H1 (cell line): Measurements from ENCODE around the gene SHANK2. TPM values are rescaled to one million over a fixed set of nuclear protein-coding genes. Genes with fewer than 3 reads are reported as not detected.

Experiments
- ASH2L ChIP-seq: fragments of 200-600, 300-600 bp; sonication (generic); IDR thresholded peaks from one replicate; pipeline ENCODE4 v1.7.1; 2017; ENCODE audit warnings: low read length
- CBX8 ChIP-seq: fragments of 300-800, 300-1000 bp; sonication (generic); IDR thresholded peaks from 2 replicates; pipeline ENCODE4 v1.7.1; 2016; ENCODE audit warnings: low read depth, low read length, borderline replicate concordance
- FOSL1 ChIP-seq: IDR thresholded peaks from 2 replicates; pipeline ENCODE4 v1.6.1; 2011; ENCODE audit warnings: mild to moderate bottlenecking, low read depth, low read length, moderate library complexity; ENCODE audit not compliant: insufficient read depth
- NANOG ChIP-seq: IDR thresholded peaks from 2 replicates; pipeline ENCODE4 v1.6.1; 2011; ENCODE audit warnings: low read length, low read depth, mild to moderate bottlenecking, inconsistent platforms; ENCODE audit not compliant: insufficient read depth, poor library complexity, severe bottlenecking
- RBBP5 ChIP-seq: IDR thresholded peaks from 2 replicates; pipeline ENCODE4 v1.7.1; 2012; ENCODE audit warnings: low read depth, mild to moderate bottlenecking, inconsistent platforms, low read length, moderate library complexity, borderline replicate concordance
- RFX5 ChIP-seq: IDR thresholded peaks from 2 replicates; pipeline ENCODE4 v1.6.1; 2011; ENCODE audit warnings: low read depth, low read length, improper control_type of control experiment, borderline replicate concordance
- TEAD4 ChIP-seq: IDR thresholded peaks from 2 replicates; pipeline ENCODE4 v1.6.1; 2012; ENCODE audit warnings: low read depth, low read length, inconsistent platforms, mixed read lengths
- polyA plus RNA-seq, 7 experiments: library from polyadenylated mRNA; depleted of rRNA in 3 of 7; stranded (reverse) in 5 of 7; unstranded in 2 of 7; fragments of >200 nt in 5 of 7; fragments of 200-250 nt in 2 of 7; gene quantifications; 1 replicate in 5 of 7; 2 replicates in 1 of 7; 4 replicates in 1 of 7; pipeline versions ENCODE4 v1.2.1 to v1.2.3, GENCODE V29; 2011 to 2013; ENCODE audit warnings: missing spikeins in 2 of 7, mixed read lengths in 2 of 7
- total RNA-seq: library from RNA; stranded (reverse); fragmentation: NEBNext Ultra II Directional; extraction: Animal tissue kit (Norgen Biotek cat#: 25700); gene quantifications from 2 replicates; pipeline ENCODE4 v1.2.1, GENCODE V29; 2021
- TF ChIP-seq, protein P1 (sequence below): IDR thresholded peaks from 2 replicates; pipeline ENCODE4 v1.6.1; 2012; ENCODE audit warnings: inconsistent platforms

Gene SHANK2
- total and polyA plus RNA-seq, 2 of the 8 experiments (the other 6 are each of a cell fraction or from before 2014, with no cell fraction given): 10.1 to 54.2 TPM

DNA sequence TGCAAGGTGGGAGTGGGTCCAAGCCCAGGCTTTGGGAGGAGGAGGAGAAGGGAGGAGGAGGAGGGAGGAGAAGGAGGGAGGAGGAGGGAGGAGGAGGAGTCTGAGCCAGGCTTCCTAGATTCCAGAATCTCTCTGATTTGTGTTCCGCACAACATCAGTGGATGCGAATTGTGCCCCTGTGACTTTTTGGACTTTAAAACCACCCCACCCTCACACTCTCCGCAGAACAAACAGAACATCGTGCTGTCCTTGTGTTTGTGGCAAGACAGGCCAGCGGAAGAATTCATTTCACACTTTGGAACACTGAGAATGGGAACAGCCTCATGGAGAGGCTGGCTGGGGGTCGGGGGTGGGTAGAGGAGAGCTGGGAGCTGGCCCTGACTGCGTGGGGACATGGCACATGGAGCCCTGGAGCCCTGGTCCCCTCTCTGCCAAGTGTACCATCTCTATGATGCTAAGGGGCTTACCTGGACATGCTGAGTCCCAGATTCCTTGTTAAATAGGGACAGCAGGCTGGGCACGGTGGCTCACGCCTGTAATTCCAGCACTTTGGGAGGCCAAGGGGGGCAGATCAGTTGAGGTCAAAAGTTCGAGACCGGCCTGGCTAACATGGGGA is 16.4 kb upstream of the SHANK2 start (continued):
- no peak for TF ChIP-seq FOSL1
- TF ChIP-seq RBBP5: no peak
- TF ChIP-seq NANOG: no peak
- TF ChIP-seq, protein P1, sequence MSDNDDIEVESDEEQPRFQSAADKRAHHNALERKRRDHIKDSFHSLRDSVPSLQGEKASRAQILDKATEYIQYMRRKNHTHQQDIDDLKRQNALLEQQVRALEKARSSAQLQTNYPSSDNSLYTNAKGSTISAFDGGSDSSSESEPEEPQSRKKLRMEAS: no peak
- no peak for TF ChIP-seq TEAD4
- TF ChIP-seq CBX8: no peak
- no peak for TF ChIP-seq RFX5
- TF ChIP-seq ASH2L: no peak
